Measurements from ENCODE around the gene MSI2.

MSI2 gene

GRCh38 chr17:57696050-57696449 lies 439.7 kb downstream of the MSI2 start:
- Histone ChIP-seq H3K4me1 (ENCODE audit: insufficient read depth, low read length, severe bottlenecking) (no peaks in the 10 kb centered on the region), H3K27ac (ENCODE audit: low read depth, low read length, poor library complexity, severe bottlenecking) (no peak overlapping the region), H4K20me1 (ENCODE audit: insufficient read depth, low read length) (no peaks in the 10 kb centered on the region), H3K4me3 (ENCODE audit: low read depth, low read length, poor library complexity, severe bottlenecking) (no peak overlapping the region), H3K79me2 (ENCODE audit: insufficient read depth, low read length) (no peaks in the 10 kb centered on the region), H3K27me3 (ENCODE audit: insufficient read depth, low read length) (no peaks in the 10 kb centered on the region), H3K9me3 (ENCODE audit: low read length) (peaks cover 8% of the 10 kb centered on the region; the same call in 1 of the 2 replicates), H2AFZ (ENCODE audit: low read length) (no peak overlapping the region), H3K36me3 (ENCODE audit: insufficient read depth, low read length) (no peaks in the 10 kb centered on the region; the same call in 1 of the 2 replicates), H3K4me2 (ENCODE audit: low read length) (no peak overlapping the region), H3F3A (ENCODE audit: insufficient read depth, low read length) (no peaks in the 10 kb centered on the region), H3K9ac (ENCODE audit: low read length) (no peak overlapping the region), H3K9me2 (ENCODE audit: low read depth, low read length) (no peaks in the 10 kb centered on the region)
- no peak for TF ChIP-seq EZH2 (IDR thresholded peaks at IDR 0.05; ENCODE audit: borderline replicate concordance, low read length)
- TF ChIP-seq CTCF (IDR thresholded peaks at IDR 0.05; ENCODE audit: low read length), result no peak

GRCh38 chr17:57697197-57697596 lies 440.9 kb downstream of the MSI2 start:
- H3K9me2 ChIP-seq (ENCODE audit: low read depth, low read length), result no peaks in the 10 kb centered on the region
- H2AFZ ChIP-seq (ENCODE audit: low read length), result no peak overlapping the region
- H3K4me3 ChIP-seq (ENCODE audit: low read depth, low read length, poor library complexity, severe bottlenecking), result no peak overlapping the region
- TF ChIP-seq CTCF (IDR thresholded peaks at IDR 0.05; ENCODE audit: low read length) (no peak), EZH2 (IDR thresholded peaks at IDR 0.05; ENCODE audit: borderline replicate concordance, low read length) (no peak)
- no peaks in the 10 kb centered on the region for H3K79me2 ChIP-seq (ENCODE audit: insufficient read depth, low read length)
- H4K20me1 ChIP-seq (ENCODE audit: insufficient read depth, low read length), result no peaks in the 10 kb centered on the region
- no peaks in the 10 kb centered on the region for H3K4me1 ChIP-seq (ENCODE audit: insufficient read depth, low read length, severe bottlenecking)
- no peaks in the 10 kb centered on the region for H3K27me3 ChIP-seq (ENCODE audit: insufficient read depth, low read length)
- no peak overlapping the region for H3K4me2 ChIP-seq (ENCODE audit: low read length)
- H3K9ac ChIP-seq (ENCODE audit: low read length), result no peak overlapping the region
- no peaks in the 10 kb centered on the region for H3F3A ChIP-seq (ENCODE audit: insufficient read depth, low read length)
- no peaks in the 10 kb centered on the region for H3K9me3 ChIP-seq (ENCODE audit: low read length)
- H3K36me3 ChIP-seq (ENCODE audit: insufficient read depth, low read length), result no peaks in the 10 kb centered on the region
- H3K27ac ChIP-seq (ENCODE audit: low read depth, low read length, poor library complexity, severe bottlenecking), result no peak overlapping the region

GRCh38 chr17:57697891-57698711 lies 441.8 kb downstream of the MSI2 start:
- H3K9me2 ChIP-seq (ENCODE audit: low read depth, low read length), result no peaks in the 10 kb centered on the region
- no peaks in the 10 kb centered on the region for H3K9me3 ChIP-seq (ENCODE audit: low read length)
- H4K20me1 ChIP-seq (ENCODE audit: insufficient read depth, low read length), result no peaks in the 10 kb centered on the region
- H3K4me3 ChIP-seq (ENCODE audit: low read depth, low read length, poor library complexity, severe bottlenecking), result no peak overlapping the region
- no peak overlapping the region for H3K4me2 ChIP-seq (ENCODE audit: low read length)
- no peak overlapping the region for H2AFZ ChIP-seq (ENCODE audit: low read length)
- H3K36me3 ChIP-seq (ENCODE audit: insufficient read depth, low read length), result no peaks in the 10 kb centered on the region
- no peak overlapping the region for H3K9ac ChIP-seq (ENCODE audit: low read length)
- no peaks in the 10 kb centered on the region for H3K4me1 ChIP-seq (ENCODE audit: insufficient read depth, low read length, severe bottlenecking)
- no peaks in the 10 kb centered on the region for H3K27me3 ChIP-seq (ENCODE audit: insufficient read depth, low read length)
- TF ChIP-seq CTCF (IDR thresholded peaks at IDR 0.05; ENCODE audit: low read length) (no peak), EZH2 (IDR thresholded peaks at IDR 0.05; ENCODE audit: borderline replicate concordance, low read length) (no peak)
- no peak overlapping the region for H3K27ac ChIP-seq (ENCODE audit: low read depth, low read length, poor library complexity, severe bottlenecking)
- H3F3A ChIP-seq (ENCODE audit: insufficient read depth, low read length), result no peaks in the 10 kb centered on the region
- H3K79me2 ChIP-seq (ENCODE audit: insufficient read depth, low read length), result no peaks in the 10 kb centered on the region
